Measurements from ENCODE around the gene THSD4.

DNA sequence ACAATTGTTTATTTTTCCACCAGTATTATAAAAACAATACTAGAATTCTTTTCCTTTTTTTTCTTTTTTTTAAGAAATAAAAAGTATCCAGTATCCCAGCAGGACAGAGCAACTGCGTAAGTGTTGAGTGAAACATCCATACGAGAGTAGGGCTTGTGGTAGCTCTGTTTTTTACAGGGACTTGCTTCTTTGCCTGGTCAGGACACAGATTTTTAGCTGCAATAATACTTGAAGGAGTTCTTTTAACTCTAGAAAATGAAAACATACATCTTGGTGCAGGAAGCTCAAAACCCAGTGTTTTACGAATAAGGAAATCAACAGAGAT lies 397.4 kb downstream of the THSD4 start:
- TF ChIP-seq, protein P1, sequence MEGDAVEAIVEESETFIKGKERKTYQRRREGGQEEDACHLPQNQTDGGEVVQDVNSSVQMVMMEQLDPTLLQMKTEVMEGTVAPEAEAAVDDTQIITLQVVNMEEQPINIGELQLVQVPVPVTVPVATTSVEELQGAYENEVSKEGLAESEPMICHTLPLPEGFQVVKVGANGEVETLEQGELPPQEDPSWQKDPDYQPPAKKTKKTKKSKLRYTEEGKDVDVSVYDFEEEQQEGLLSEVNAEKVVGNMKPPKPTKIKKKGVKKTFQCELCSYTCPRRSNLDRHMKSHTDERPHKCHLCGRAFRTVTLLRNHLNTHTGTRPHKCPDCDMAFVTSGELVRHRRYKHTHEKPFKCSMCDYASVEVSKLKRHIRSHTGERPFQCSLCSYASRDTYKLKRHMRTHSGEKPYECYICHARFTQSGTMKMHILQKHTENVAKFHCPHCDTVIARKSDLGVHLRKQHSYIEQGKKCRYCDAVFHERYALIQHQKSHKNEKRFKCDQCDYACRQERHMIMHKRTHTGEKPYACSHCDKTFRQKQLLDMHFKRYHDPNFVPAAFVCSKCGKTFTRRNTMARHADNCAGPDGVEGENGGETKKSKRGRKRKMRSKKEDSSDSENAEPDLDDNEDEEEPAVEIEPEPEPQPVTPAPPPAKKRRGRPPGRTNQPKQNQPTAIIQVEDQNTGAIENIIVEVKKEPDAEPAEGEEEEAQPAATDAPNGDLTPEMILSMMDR (optimal IDR thresholded peaks at IDR 0.05 in 1 of 3, IDR thresholded peaks at IDR 0.05 in 1 of 3, conservative IDR thresholded peaks at IDR 0.05 in 1 of 3; ENCODE audit: extremely low read depth in 1 of 3, insufficient read depth in 2 of 3, low read length in 3 of 3), result no peak
- no peak for TF ChIP-seq EZH2 (IDR thresholded peaks at IDR 0.05; ENCODE audit: low read length)
